ENCODE data around the gene KCNK4. TPM values are rescaled to one million over a fixed set of nuclear protein-coding genes. Genes with fewer than 3 reads are reported as not detected.
A peak's percentile ranks its signal among the peaks of the same experiment; 100 is the strongest.

Gene KCNK4
- total and polyA plus RNA-seq, 2 of the 13 experiments (the other 11 are each of a cell fraction or from before 2014, with no cell fraction given): not detected

GRCh38 chr11:64246871-64247728 is 44.0 kb upstream of the KCNK4 start, which contains the start of gene PPP1R14B (continued):
- TF ChIP-seq ZNF264 (CRISPR knock-in tag; IDR thresholded peaks at IDR 0.05) (no peak), HNRNPL (IDR thresholded peaks at IDR 0.05; ENCODE audit: low read depth, low read length) (0 out of 2 replicates have a peak, but pooled peaks have one; percentile 35), U2AF2 (IDR thresholded peaks at IDR 0.05; ENCODE audit: low read depth, low read length) (no peak), ZBTB34 (CRISPR knock-in tag; IDR thresholded peaks at IDR 0.05) (0 out of 2 replicates have a peak, but pooled peaks have one; percentile 12), TP53 (CRISPR knock-in tag; conservative IDR thresholded peaks at IDR 0.05) (no peak), ZNF781 (CRISPR knock-in tag; IDR thresholded peaks at IDR 0.05; ENCODE audit: borderline replicate concordance, not compliant biosample characterization) (peak; percentile 26), SSRP1 (CRISPR knock-in tag; IDR thresholded peaks at IDR 0.05) (peak; percentile 85; the same call in 1 of the 2 replicates), THAP11 (CRISPR knock-in tag; IDR thresholded peaks at IDR 0.05) (peak; percentile 97), PATZ1 (CRISPR knock-in tag; IDR thresholded peaks at IDR 0.05) (peak; percentile 27), ZNF776 (CRISPR knock-in tag; IDR thresholded peaks at IDR 0.05) (no peak), ZFX (CRISPR knock-in tag; IDR thresholded peaks at IDR 0.05; ENCODE audit: low read depth) (peak; percentile 84), SOX5 (CRISPR knock-in tag; IDR thresholded peaks at IDR 0.05; ENCODE audit: borderline replicate concordance) (no peak), MTERF4 (CRISPR knock-in tag; IDR thresholded peaks at IDR 0.05) (no peak), ZBTB25 (CRISPR knock-in tag; IDR thresholded peaks at IDR 0.05) (peak; percentile 47; the same call in 1 of the 2 replicates), ZNF350 (CRISPR knock-in tag; IDR thresholded peaks at IDR 0.05; ENCODE audit: borderline replicate concordance, low read depth) (peak; percentile 78; the same call in 1 of the 2 replicates), ZGPAT (CRISPR knock-in tag; IDR thresholded peaks at IDR 0.05) (peak; percentile 82), ZNF253 (CRISPR knock-in tag; IDR thresholded peaks at IDR 0.05; ENCODE audit: borderline replicate concordance) (peak; percentile 54; the same call in 1 of the 2 replicates), USF2 (IDR thresholded peaks at IDR 0.05; ENCODE audit: low read depth, low read length) (no peak), USF2 (CRISPR knock-in tag; IDR thresholded peaks at IDR 0.05; ENCODE audit: borderline replicate concordance) (0 out of 2 replicates have a peak, but pooled peaks have one; percentile 30)

Measured in HepG2 (cell line).